Right lobe of liver (tissue), 4 donors: ENCODE results near the gene SLC9A8.

Source experiments
- CTCF ChIP-seq, 4 donors: fragments of 200-600 bp in 3 of 4; fragments of 450-650 bp in 1 of 4; IDR thresholded peaks; one replicate each; pipeline versions ENCODE4 v1.5.1 to v1.8.0; 2016 to 2022; ENCODE audit warnings: antibody characterized with exemption in 4 of 4, mild to moderate bottlenecking in 2 of 4
- POLR2A ChIP-seq: fragments of 450-650 bp; IDR thresholded peaks from one replicate; pipeline ENCODE4 v1.6.1; 2017; ENCODE audit warnings: antibody characterized with exemption, mild to moderate bottlenecking
- donor health status: DM: no; HTN: no; CAD: no.
- donor health status: DM: no; HTN: no; CAD: no.
- donor health status: DM: no; HTN: yes; CAD: no.

DNA sequence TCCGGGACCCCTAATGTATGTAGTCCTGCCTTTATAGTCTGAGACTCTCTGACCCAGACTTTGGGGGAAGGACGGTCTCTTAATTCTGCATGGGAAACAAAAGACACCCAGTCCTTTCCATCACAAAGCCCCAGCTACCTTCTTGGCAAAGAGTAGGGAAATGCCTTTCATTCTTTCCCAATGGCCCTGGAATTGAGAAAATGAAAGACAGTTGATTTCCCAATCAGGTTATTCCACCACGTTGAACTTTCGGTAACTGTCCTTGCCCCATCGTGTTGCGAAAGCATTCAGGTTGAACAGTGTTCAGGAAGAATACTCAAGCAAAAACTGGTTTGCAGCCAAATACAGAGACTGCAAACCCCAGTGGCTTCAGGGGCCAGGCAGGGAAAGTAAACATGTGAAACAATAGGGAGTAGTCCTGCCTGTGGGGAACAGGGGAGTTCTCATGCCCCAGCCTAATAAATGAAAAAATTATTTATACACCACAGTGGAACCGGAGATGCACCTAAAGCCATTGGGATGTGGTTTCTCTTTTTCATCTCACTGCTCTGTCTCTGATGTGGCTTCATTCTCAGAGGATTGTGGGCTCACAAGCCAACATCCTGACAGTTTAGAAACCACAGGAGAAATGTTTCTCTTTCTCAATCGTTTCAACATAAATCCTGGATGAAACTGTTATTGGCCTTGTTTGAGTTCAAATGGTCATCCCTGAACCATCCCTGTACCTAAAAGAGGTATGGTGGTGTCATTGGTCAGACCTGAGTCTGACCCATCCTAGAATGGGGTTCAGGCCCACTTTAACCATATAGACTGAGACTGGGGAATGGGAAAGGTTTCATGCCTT lies 44.2 kb upstream of the SLC9A8 start:
- TF ChIP-seq CTCF (IDR thresholded peaks at IDR 0.05) (no peak), POLR2A (peak; percentile 25)
